K562 treated with DMSO at 1 percent for 4 hours (cell line): ENCODE measurements around the gene PDC. TPM values are rescaled to one million over a fixed set of nuclear protein-coding genes. Genes with fewer than 3 reads are reported as not detected.

ENCODE experiments used
- total RNA-seq: library from RNA; unstranded; fragments of 300-600 nt; gene quantifications from 2 replicates; pipeline ENCODE4 v1.2.3, GENCODE V29; 2022; ENCODE audit not compliant: insufficient read depth

PDC gene
- not detected in 2 replicates for total RNA-seq

GRCh38 chr1:186461014-186461413, at the start of gene PDC:
PDC (minus strand) TSS chr1:186461114; CDS start chr1:186449459, 11,655 bp downstream.

Other genes with a start within 250 kb of the PDC start
- not detected in 2 replicates for gene PRG4, start 164.8 kb downstream of the PDC start, total RNA-seq
- 37.6 and 38.3 TPM in 2 replicates for gene TPR, start 85.9 kb downstream of the PDC start, total RNA-seq
- gene ODR4, start 85.3 kb downstream of the PDC start, total RNA-seq: 6.4 and 23.4 TPM in 2 replicates
- gene PTGS2, start 219.3 kb upstream of the PDC start, total RNA-seq: not detected in 2 replicates